HG03196 (cell line): ENCODE measurements around the gene DNAJC5.
"Not testable (repeated sequence)": the region's sequence is repeated elsewhere in the genome, so short reads cannot be mapped to it uniquely, and the experiment has no call there.

Experiments used
- ATAC-seq: cut with Tn5 transposase; IDR thresholded peaks from one replicate; pipeline ENCODE4 v1.9.1; 2021; ENCODE audit not compliant: unreplicated experiment

DNAJC5 gene, protein sequence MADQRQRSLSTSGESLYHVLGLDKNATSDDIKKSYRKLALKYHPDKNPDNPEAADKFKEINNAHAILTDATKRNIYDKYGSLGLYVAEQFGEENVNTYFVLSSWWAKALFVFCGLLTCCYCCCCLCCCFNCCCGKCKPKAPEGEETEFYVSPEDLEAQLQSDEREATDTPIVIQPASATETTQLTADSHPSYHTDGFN

DNA sequence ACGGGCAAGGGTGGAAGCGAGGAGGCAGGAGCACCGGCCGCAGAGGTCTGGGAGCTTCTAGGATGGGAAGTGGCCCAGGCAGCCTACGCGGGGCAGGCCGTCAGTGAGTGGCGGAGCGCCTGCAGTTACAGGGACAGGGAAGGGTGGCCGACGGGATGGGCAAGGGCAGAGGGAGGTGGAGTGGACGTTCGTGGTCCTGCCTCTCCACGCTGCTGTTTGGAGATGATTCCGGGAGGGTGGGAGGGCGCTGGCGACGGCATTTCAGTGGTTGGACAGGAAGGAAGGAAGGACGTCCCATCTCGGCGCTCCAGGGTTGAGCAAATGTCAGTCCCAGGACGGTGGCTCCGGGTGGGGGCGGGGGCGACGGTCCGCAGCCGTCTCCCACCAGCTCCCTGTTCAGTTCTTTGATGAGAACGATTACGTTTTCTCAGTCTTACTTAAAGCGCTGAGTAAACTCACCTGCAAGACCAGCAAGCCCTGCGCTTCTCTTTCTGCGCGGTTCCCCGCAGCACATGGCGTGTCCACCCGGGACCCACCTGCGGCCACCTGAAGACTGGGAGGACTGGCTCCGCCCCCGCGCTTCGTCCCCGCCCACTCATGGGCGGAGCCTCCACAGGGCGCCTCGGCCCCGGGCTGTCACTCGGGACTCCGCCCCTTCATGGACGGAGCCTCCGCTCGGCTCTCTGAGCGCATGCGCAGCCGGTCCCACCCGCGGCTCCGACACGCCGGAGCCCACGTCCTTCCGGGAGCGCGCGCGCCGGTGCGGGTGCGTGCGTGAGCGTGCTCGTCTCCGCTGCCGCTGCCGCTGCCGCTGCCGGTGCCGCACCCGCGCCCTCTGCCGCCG is at the start of gene DNAJC5:
Gene DNAJC5 (plus strand): TSS at position 769 of the 844 bp plus-strand sequence. CDS start 33,220 bp downstream, outside the sequence.
- peak; percentile 82 for ATAC-seq

DNA sequence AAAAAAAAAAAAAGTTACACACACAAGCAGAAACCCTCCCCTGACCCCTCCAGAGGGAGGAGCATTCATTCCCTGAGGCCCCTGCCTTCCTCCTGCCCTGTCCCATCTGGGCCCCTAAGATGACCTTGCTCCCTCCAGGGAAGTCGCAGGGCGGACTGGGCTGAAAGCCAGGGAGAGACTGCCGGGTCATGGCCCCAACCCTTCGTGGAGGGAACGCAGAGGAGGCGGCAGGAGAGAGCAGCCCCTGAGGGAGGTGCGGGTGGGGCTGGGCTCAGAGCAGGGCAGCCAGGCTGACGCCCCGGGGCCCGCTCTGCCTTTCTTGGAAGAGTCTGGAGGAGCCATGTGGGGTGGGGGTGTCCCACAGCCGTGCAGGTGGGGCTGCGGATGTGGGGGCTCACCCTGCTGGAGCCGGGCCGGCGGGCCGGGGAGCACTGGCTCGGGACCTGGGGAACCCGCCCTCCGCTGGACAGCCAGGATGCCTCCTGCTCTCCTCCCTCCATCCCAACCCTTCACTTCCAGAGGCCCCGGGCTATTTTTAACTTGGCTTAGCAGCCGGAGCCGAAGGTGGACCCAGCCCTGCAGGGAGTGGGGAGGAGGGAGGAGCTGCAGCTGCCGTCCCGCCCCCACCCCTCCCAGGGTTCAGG is 48.7 kb upstream of the DNAJC5 start:
- ATAC-seq = no peak

DNA sequence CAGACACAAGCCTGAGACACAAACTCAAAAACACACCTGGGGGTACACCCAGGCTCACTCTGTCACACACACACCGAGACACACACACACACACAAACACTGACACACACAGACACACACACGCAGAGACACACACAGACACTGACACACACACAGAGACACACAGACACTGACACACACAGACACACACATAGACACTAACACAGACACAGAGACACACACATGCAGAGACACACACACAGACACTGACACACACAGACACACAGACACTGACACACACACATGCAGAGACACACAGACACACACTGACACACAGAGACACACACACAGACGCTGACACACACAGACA is 48.1 kb upstream of the DNAJC5 start:
- ATAC-seq = no peak

DNA sequence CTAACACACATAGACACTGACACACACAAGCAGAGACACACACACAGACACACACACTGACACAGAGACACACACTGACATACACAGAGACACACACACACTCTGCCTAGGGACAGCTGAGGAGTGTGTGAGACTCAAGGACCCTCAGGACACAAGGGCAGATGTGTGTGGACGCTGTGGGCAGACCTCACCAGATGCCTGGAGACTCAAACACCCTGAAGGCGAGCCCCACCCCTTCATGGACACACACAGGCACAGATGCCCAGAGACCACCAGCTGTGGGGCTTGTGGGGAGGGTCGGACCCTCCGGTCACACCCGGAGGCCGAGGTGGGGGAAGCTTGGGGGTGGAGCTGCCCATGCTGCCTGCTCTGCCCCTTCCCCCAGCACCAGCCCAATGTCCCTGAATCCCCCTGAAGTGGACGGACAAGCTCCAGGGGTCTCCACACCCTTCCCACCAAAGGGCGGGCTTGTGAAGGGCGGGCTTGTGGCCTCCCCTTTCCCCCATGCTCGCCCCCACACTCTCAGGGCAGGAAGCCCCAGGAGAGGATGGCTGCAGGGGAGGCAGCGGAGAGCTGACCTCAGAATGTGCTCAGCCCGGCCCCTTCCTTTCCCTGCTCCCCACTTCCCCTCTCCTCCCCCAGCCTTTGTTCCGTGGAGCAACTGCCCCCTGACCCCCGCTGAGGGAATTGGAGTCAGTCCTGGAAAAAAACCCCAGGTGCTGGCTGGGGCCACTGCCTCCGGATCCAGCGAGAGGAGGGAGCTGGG is 47.5 kb upstream of the DNAJC5 start:
- ATAC-seq = no peak

DNA sequence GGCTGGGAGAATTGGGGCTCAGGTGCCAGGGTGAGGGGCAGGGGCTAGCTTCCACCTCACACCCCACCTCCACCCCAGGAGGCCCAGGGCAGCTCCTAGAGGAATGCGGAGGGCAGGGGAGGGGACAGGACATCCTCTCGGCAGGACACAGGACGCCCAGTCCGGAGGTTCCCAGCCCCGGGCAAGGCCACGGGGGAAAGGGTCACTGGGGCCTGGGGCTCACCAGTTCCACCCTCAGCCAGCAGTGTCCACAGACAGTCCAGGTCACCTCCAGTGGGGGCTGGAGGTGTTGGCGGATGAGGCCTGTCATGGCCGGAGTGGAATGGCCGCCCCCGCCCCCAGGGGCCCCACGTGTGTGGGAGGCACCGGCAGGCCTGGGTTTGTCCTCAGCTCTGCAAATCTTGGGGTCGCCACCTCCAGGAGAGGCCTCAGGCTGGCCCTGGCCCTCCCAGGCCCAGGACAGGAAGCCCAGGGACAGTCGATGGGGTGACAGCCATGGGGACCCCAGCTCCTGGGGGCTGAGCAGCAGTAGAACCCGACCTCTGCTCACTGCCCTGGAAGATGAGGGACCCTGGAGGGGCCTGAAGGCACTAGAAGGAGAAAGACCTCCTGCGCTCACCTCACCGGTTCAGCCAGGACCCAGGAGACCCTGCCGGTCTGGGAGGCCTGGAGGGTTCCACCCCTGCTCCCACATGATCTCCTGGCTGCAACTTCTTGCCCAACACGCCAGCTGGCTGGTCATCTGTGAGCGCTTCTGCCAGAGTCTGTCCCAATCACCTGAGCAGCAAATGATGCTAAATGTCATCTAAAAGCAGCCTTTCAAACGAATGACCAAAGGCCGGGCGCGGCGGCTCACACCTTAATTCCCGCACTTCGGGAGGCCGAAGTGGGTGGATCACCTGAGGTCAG is 46.7 kb upstream of the DNAJC5 start:
- no peak for ATAC-seq

DNA sequence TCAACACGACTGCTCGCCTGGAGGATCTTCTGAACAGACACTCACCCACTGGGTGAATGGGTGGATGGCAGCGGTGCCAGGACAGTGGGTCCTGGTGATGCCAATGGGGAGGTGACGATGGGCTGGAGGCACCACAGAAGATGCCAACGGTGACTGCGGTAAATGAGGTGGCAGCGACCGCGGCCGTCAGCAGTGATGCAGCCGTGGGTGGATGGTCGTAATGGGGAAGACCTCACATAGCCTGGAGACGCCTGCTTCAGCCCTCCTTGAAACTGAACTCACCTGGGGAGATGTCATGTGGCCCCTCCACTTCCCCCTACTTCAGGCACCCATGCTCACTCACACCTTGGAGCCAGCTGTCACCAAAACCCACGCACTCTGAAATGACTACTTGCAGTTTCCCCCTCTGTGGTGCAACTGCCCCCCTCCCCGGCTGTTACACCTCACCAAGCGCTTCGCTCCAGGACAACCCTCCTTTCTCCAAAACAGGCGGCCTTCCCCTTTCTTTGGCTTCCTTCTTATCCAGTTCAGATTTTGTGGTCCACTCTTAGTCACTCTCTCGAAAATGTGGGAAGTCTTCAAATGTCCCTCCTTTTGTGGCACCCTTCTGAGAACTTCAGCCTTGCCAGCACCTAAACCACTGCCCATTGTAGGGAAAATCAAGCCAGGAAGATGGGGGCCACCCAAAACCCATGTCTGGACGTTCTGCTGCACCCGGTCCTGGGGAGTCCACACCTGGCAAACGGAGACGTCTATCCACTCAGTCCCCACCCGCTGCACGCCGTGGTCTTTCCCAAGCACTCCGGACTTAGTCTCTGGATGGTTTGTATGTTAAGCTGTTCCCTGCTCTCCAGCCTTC is 44.0 kb upstream of the DNAJC5 start:
- ATAC-seq = peak; percentile 68

DNA sequence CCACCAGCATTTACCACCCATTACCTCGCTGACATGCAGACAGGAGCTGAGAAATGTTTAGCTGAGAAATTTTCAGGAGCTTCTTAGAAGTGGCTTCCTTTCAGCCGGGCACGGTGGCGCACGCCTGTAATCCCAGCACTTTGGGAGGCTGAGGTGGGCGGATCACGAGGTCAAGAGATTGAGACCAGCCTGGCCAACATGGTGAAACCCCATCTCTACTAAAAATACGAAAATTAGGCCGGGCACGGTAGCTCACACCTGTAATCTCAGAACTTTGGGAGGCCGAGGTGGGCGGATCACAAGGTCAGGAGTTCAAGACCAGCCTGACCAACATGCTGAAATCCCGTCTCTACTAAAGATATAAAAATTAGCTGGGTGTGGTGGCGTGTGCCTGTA is 43.4 kb upstream of the DNAJC5 start:
- not testable (repeated sequence) for ATAC-seq

DNA sequence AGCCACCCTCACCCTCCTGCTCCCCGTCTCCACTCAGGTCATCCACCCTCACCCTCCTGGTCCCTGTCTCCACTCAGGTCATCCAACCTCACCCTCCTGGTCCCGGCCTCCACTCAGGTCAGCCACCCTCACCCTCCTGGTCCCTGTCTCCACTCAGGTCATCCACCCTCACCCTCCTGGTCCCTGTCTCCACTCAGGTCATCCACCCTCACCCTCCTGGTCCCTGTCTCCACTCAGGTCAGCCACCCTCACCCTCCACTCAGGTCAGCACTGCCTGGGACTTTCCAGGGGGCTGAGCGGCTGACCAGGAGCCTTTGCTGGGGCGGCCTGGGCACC is 41.2 kb upstream of the DNAJC5 start:
- not testable (repeated sequence) for ATAC-seq

DNA sequence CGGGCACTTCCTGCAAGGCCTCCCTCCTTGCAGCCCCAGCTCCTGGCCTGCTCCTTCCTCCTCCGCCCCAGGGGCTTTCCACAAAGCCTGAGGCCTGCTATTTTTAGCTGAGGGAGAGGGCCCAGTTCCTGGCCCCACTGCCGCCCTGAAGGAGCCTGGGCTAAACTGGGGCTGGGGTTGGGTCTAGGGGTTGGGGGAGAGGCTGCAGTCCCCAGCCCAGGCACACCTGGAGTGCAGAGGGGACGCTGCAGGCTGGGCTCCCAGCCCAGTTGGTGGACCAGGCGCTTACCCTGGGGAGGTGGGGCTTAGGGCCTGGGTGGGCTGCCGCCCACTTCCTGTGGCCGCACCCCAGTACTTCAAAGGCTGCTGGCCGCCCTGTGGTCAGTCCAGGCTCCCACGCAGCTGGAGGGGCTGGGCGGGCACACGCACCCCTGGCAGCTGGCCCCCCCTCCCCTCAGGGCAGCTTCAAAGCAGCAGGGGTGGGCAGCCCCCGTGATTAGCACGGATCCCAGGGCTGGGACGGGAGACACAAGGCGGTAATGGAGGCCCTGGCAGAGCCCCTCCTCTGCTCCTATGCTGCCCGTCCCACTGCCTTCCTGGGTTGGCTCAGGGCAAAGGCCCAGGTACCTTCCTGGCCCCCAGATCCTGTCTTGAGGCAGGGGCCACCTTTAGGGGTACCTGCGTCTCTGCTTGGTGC is 40.7 kb upstream of the DNAJC5 start:
- no peak for ATAC-seq

DNA sequence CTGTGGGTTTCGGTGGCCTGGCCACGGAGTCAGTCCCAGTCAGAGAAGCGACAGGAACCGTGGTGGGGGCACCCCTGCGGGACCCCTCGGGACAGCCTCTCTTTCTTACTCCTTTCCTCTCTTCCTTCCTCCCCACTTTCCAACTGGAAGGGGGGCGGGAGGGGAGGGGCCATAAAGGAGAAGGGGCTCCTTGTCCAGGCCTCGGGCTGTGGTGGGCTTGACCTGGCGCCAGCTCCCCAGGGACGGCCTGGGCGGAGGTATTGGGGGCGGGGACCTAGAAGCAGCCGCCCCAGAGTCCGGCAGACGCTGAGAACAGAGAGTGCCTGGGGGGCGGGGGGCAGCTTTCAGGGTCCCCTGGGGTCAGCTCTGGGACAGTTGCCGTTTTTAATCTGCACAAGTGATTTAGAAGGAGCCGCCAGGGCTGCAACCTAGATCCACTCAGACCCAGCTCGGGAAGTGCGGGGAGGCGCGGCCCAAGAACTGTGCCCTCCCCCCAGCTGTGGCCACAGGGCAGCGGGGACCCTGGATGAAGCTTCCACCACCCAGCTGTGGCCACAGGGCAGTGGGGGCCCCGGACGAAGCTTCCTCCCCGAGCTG is 40.1 kb upstream of the DNAJC5 start:
- no peak for ATAC-seq

DNA sequence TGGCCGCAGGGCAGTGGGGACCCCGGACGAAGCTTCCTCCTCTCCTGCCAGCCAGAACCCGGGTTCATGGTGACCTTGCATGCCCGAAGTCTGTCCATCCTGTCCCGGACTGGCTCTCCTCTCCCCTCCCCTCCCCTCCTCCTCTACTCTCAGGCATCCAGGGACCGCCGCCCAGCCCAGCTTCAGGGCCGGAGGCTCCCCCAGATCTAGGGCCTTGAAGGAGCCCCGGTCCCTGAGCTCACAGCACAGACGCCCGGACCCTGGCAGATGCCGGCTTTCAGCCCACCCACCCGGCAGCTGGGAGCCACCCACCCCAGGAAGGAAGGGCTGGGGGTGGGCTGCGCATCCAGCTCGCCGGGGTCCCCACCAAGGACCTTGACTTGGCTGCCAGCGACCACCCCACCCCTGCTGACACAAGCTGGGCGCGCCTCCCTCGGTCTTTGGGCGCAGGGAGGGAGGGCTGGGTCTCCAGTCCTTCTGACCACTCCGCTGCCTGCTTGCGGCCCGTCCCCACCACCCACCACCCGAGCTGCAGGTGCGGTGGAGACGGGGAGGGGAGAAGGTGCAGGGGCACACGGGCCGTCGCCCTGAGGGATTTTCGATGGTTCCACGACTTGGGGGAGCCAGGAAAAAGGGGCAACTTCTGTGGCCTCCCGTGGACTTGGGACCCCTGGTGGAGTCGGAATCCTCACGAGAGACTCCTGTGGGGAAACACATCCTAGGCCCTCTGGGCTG is 39.4 kb upstream of the DNAJC5 start:
- ATAC-seq = no peak

DNA sequence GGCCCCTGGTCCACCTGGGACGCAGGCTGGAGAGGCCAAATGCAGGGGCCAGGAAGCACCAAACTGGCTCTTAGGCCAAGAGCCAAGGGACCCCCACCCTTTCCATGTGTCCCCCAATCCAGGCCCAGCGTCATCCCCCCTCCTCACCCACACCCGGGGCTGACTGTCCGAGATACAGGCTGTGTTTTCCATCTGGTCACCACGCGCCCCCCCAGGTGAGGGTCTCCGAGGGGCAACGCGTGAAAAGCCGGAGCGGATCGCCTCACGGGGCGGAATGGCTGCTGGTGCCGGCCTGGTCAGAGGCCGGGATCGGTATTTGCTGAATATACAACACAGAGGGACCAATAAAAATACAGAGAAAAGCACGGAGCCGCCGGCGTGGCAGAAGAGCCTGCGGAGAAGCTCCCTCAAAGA is 38.8 kb upstream of the DNAJC5 start:
- ATAC-seq = no peak

DNA sequence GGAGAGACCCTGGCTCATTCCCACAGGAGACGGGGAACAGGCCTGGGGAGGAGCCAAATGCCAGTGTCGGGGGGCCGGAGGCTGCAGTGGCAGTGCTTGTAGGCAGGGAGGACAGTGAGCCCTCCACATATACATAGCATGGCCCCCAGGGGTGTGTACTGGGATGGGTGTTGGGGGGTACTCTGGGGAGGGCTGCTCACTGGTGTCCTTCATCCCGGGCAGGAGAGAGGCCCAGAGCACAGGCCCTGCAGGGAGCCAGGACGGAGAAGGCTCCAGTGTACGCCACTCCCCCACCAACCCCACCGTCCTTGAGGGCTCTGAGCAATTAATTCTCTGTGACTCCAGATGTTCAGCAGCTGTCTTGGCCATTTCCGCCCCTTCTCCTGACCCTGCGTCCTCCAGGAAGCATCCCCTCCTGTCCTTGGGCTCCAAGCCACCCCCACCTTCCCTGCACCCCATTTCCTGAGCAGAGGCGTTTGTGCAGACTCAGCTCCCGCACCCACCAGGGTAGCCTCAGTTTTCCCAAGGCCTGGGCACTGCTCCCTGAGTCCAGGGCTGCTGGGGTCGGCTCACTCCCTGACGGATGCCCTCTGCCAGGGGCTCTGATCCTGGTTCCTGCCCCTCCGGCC is 37.0 kb upstream of the DNAJC5 start:
- no peak for ATAC-seq

DNA sequence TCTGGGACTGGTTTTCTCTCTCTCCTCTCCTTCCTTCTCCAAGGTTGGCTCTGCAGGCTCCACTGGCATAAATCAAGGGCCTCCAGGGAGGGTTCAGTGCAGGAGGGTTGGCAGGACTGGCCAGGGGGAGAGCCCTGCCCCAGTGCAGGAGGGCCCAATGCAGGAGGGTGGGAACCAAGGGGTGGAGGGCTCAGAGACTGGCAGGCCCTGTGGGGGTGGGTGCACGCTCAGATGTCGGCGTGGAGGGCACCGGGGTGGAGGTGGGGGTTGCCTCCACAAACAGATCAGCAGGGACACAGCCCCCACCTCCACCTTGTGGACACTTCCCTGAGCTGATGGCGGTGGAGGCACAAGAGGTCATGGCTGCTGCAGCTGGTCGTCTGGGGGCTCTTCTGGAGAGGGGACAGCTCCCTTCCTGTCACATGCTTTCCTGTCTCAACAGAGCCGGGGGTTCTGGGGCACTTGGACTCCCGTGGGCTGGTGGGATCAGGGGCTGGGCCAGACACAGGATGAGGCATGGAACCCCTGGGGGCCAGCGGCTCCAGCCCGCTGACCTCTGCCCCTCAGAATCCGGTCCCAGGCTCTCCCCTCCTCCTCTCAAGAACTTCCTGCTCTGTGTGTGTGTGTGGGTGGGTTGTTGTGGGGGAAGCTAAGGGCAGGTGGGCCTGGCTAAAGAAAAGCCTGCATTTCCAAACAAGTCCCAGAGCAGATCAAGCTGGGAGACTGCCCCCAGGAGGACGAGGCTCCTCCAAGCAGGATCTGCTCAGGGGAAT is 36.3 kb upstream of the DNAJC5 start:
- no peak for ATAC-seq

DNA sequence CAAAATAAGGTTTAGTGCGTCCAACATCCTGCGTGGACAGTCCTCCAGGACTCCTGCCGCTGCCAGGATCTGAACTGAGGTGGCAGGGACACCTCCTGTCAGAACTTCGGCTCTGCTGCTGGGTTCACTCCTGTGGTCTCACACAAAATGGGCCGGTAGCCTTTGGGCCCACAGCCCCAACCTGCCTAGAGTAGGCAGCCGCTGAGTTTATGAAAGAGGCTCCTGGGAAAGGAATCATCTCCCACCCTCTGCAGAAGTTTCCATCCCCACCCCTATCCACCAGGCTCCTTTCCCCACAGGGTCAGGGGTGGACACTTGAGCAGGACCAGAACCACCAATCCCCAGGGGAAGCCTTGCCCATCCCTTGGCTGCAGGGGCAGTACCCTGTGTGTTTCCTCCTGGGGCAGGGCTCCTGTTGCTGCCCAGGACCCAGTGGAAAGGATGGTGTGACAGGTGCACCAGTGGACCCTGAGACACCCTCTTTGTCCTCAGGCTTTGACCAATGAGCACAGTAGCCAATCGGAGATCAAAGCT is 35.7 kb upstream of the DNAJC5 start:
- ATAC-seq = no peak

DNA sequence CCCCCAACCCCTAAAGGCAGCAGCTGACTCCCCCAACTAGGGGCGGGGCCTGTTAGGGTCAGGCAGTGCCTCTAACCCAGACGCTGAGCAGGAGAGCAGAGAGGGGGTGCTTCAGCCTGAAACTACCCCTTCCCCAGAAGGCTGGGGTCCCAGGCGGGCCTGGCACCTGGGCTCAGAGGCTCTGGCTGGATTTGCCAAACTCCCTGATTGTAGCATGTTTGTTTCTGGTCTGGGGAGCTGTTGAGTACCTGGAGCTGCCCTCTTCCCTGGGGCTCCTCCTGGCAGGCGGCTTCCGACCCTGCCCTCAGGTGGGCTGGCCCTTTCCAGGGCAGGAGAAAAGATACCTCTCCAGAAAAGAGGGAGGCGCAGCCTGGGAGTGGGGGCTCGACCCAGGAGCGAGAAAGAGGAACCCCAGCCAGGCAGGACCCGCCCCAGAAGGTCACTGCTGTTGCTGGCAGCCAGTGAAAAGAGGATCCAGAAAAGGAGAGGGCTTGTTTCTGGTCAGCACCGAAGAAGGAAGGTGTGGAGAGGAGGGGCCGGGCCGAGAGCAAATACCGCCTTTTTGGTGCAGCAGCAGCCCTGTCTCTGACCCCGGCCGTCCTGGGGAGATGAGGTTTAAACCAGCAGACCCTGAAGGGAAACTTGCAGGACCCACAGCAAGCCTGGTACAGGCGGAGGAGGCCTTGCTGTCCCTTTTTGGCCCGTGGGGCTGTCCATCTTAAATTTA is 34.4 kb upstream of the DNAJC5 start:
- ATAC-seq = no peak
